ENCODE measurements around the gene C14orf180. TPM values are rescaled to one million over a fixed set of nuclear protein-coding genes. Genes with fewer than 3 reads are reported as not detected.

C14orf180 gene
- total and polyA plus RNA-seq, 2 of the 8 experiments (the other 6 are each of a cell fraction or from before 2014, with no cell fraction given) = not detected

DNA sequence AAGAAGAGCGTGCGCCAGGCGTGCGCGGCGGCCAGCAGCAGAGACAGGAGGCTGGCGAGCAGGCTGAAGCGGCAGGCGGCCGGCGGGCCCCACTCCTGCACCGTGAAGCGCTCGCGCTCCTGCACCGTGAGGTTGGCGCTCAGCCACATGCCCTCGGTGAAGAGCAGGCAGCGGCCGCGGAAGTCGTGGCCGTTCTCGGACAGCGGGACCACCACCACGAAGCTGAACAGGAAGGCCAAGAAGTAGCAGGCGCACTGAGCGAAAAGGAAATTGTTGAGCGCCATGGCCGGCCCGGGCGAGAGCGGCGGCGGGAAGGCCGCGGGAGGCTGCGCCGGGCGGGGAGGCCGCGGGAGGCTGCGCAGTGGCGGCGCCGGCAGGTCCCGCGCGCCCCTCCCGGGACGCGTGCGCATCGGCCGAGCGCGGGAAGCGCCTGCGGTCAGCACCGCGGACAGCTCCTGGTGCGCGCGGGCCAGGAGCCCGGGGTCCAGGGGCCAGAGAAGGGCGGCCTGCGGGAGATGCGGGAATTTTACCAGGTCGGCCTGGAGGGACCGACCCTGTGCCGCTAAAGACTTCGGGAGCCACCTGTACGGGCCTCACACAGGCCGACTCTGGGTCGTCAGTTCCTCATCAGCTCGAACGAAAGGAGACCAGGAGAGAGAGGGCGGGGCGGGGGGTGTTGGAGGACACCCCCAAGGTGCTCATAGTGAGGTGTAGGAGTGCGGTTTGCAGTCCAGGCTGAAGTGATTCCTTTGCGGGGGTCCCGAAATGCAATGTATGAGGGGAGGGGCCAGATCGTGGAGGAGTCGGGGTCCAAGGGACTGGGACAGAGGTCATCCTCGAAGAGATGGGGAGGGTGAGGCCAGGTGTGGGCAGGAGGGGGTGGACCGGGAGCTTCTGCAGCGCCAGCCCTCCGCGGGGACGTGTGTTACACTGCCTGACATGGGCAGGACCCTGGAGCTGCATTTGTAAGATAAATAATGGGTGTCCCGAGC lies 25.2 kb downstream of the C14orf180 start, which contains the start of gene TMEM179 (continued):
- TF ChIP-seq, protein P1, sequence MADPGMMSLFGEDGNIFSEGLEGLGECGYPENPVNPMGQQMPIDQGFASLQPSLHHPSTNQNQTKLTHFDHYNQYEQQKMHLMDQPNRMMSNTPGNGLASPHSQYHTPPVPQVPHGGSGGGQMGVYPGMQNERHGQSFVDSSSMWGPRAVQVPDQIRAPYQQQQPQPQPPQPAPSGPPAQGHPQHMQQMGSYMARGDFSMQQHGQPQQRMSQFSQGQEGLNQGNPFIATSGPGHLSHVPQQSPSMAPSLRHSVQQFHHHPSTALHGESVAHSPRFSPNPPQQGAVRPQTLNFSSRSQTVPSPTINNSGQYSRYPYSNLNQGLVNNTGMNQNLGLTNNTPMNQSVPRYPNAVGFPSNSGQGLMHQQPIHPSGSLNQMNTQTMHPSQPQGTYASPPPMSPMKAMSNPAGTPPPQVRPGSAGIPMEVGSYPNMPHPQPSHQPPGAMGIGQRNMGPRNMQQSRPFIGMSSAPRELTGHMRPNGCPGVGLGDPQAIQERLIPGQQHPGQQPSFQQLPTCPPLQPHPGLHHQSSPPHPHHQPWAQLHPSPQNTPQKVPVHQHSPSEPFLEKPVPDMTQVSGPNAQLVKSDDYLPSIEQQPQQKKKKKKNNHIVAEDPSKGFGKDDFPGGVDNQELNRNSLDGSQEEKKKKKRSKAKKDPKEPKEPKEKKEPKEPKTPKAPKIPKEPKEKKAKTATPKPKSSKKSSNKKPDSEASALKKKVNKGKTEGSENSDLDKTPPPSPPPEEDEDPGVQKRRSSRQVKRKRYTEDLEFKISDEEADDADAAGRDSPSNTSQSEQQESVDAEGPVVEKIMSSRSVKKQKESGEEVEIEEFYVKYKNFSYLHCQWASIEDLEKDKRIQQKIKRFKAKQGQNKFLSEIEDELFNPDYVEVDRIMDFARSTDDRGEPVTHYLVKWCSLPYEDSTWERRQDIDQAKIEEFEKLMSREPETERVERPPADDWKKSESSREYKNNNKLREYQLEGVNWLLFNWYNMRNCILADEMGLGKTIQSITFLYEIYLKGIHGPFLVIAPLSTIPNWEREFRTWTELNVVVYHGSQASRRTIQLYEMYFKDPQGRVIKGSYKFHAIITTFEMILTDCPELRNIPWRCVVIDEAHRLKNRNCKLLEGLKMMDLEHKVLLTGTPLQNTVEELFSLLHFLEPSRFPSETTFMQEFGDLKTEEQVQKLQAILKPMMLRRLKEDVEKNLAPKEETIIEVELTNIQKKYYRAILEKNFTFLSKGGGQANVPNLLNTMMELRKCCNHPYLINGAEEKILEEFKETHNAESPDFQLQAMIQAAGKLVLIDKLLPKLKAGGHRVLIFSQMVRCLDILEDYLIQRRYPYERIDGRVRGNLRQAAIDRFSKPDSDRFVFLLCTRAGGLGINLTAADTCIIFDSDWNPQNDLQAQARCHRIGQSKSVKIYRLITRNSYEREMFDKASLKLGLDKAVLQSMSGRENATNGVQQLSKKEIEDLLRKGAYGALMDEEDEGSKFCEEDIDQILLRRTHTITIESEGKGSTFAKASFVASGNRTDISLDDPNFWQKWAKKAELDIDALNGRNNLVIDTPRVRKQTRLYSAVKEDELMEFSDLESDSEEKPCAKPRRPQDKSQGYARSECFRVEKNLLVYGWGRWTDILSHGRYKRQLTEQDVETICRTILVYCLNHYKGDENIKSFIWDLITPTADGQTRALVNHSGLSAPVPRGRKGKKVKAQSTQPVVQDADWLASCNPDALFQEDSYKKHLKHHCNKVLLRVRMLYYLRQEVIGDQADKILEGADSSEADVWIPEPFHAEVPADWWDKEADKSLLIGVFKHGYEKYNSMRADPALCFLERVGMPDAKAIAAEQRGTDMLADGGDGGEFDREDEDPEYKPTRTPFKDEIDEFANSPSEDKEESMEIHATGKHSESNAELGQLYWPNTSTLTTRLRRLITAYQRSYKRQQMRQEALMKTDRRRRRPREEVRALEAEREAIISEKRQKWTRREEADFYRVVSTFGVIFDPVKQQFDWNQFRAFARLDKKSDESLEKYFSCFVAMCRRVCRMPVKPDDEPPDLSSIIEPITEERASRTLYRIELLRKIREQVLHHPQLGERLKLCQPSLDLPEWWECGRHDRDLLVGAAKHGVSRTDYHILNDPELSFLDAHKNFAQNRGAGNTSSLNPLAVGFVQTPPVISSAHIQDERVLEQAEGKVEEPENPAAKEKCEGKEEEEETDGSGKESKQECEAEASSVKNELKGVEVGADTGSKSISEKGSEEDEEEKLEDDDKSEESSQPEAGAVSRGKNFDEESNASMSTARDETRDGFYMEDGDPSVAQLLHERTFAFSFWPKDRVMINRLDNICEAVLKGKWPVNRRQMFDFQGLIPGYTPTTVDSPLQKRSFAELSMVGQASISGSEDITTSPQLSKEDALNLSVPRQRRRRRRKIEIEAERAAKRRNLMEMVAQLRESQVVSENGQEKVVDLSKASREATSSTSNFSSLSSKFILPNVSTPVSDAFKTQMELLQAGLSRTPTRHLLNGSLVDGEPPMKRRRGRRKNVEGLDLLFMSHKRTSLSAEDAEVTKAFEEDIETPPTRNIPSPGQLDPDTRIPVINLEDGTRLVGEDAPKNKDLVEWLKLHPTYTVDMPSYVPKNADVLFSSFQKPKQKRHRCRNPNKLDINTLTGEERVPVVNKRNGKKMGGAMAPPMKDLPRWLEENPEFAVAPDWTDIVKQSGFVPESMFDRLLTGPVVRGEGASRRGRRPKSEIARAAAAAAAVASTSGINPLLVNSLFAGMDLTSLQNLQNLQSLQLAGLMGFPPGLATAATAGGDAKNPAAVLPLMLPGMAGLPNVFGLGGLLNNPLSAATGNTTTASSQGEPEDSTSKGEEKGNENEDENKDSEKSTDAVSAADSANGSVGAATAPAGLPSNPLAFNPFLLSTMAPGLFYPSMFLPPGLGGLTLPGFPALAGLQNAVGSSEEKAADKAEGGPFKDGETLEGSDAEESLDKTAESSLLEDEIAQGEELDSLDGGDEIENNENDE (IDR thresholded peaks at IDR 0.05; ENCODE audit: insufficient replicate concordance, low read length) = no peak
- no peak for TF ChIP-seq ZNF274 (IDR thresholded peaks at IDR 0.05; ENCODE audit: borderline replicate concordance, extremely low read depth, low read length)
- TF ChIP-seq CTBP2 (IDR thresholded peaks at IDR 0.05; ENCODE audit: borderline replicate concordance, insufficient read depth, insufficient read length, low read length) = no peak
- TF ChIP-seq PHF8 (conservative IDR thresholded peaks at IDR 0.05; ENCODE audit: low read depth, low read length) = no peak
- peak in 1 of 2 experiments; percentile 17; a peak in 1 of 4 replicates for TF ChIP-seq RAD21 (IDR thresholded peaks at IDR 0.05 in 1 of 2, conservative IDR thresholded peaks at IDR 0.05 in 1 of 2; ENCODE audit: low read depth in 2 of 2, low read length in 2 of 2)
- peak; percentile 29; the same call in 1 of the 2 replicates for TF ChIP-seq YY1 (IDR thresholded peaks at IDR 0.05; ENCODE audit: low read depth, low read length)
- TF ChIP-seq FOSL1 (IDR thresholded peaks at IDR 0.05; ENCODE audit: insufficient read depth, low read depth, low read length) = no peak
- peak; percentile 56; the same call in 1 of the 2 replicates for TF ChIP-seq GABPA (IDR thresholded peaks at IDR 0.05; ENCODE audit: borderline replicate concordance, insufficient read depth, low read length)
